ENCODE data around the gene ANK3.

- TF ChIP-seq, protein P1, sequence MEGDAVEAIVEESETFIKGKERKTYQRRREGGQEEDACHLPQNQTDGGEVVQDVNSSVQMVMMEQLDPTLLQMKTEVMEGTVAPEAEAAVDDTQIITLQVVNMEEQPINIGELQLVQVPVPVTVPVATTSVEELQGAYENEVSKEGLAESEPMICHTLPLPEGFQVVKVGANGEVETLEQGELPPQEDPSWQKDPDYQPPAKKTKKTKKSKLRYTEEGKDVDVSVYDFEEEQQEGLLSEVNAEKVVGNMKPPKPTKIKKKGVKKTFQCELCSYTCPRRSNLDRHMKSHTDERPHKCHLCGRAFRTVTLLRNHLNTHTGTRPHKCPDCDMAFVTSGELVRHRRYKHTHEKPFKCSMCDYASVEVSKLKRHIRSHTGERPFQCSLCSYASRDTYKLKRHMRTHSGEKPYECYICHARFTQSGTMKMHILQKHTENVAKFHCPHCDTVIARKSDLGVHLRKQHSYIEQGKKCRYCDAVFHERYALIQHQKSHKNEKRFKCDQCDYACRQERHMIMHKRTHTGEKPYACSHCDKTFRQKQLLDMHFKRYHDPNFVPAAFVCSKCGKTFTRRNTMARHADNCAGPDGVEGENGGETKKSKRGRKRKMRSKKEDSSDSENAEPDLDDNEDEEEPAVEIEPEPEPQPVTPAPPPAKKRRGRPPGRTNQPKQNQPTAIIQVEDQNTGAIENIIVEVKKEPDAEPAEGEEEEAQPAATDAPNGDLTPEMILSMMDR (IDR thresholded peaks at IDR 0.05; ENCODE audit: poor library complexity), result no peak
- no peak for TF ChIP-seq EZH2 (IDR thresholded peaks at IDR 0.05; ENCODE audit: borderline replicate concordance)
Observed at GRCh38 chr10:60323162-60323561, 66.5 kb downstream of the ANK3 start.
